Testis (tissue), 2 donors: ENCODE data around the gene C7.

Source experiments
- CTCF ChIP-seq, 3 experiments: fragments of 450-650 bp in 2 of 3; fragments of 200-600 bp in 1 of 3; sonication (generic) in 1 of 3; IDR thresholded peaks; one replicate each; pipeline ENCODE4 v1.5.1; 2016 to 2019; ENCODE audit warnings: antibody characterized with exemption in 3 of 3, mild to moderate bottlenecking in 2 of 3, moderate library complexity in 1 of 3
- POLR2A ChIP-seq: fragments of 450-650 bp; IDR thresholded peaks from one replicate; pipeline ENCODE4 v1.6.1; 2017; ENCODE audit warnings: antibody characterized with exemption, mild to moderate bottlenecking, moderate library complexity

GRCh38 chr5:40866844-40867243 lies 42.5 kb upstream of the C7 start:
- TF ChIP-seq CTCF (IDR thresholded peaks at IDR 0.05) (no peak), POLR2A (no peak)
